K562 treated with DMSO at 1 percent for 12 hours (cell line): ENCODE data around the gene MAPT. TPM values are rescaled to one million over a fixed set of nuclear protein-coding genes. Genes with fewer than 3 reads are reported as not detected.

Source experiments
- total RNA-seq: library from RNA; unstranded; fragments of 300-600 nt; gene quantifications from 2 replicates; pipeline ENCODE4 v1.2.3, GENCODE V29; 2022; ENCODE audit not compliant: insufficient read depth

MAPT gene
- 2.5 and 5.2 TPM in 2 replicates for total RNA-seq

GRCh38 chr17:45894022-45894784, at the start of gene MAPT:
Gene MAPT (plus strand): TSS chr17:45894554. CDS start chr17:45962338, 67,784 bp downstream.

GRCh38 chr17:45844695-45845375, 49.5 kb upstream of the MAPT start, which contains the start of gene SPPL2C:
Gene SPPL2C (plus strand): TSS chr17:45844881. CDS start chr17:45844907, 26 bp downstream.

GRCh38 chr17:45998987-45999899, 104.9 kb downstream of the MAPT start, which contains the start of gene STH:
Gene STH (plus strand): TSS chr17:45999250. CDS start chr17:45999280, 30 bp downstream.

Other genes with a start within 250 kb of the MAPT start
- gene CRHR1, start 110.2 kb upstream of the MAPT start, total RNA-seq, result not detected in 2 replicates
- gene SPPL2C, start 49.7 kb upstream of the MAPT start, total RNA-seq, result not detected in 2 replicates
- not detected in 2 replicates for gene STH, start 104.7 kb downstream of the MAPT start, total RNA-seq